Right cardiac atrium (tissue), 5 donors: Measurements from ENCODE around the gene RER1. TPM values are rescaled to one million over a fixed set of nuclear protein-coding genes. Genes with fewer than 3 reads are reported as not detected.

ENCODE experiments used
- ATAC-seq, 2 donors: fragments of 200-7000 bp; cut with Tn5 transposase; one replicate each; pipeline versions ENCODE4 v1.8.0 to v1.9.1; 2020; ENCODE audit warnings: moderate library complexity in 2 of 2, mild to moderate bottlenecking in 1 of 2
- DNase-seq, 3 donors: peaks; one replicate each; pipeline ENCODE4 v3.0.0-alpha.2; 2020
- H3K27ac ChIP-seq: one replicate; pipeline ENCODE4 v1.5.1; 2013; ENCODE audit warnings: mild to moderate bottlenecking, low read length, control low read depth, moderate library complexity
- H3K27me3 ChIP-seq: one replicate; pipeline ENCODE4 v1.6.1; 2013; ENCODE audit not compliant: control insufficient read depth, insufficient read depth
- H3K4me1 ChIP-seq: one replicate; pipeline ENCODE4 v1.6.1; 2013; ENCODE audit warnings: low read length; ENCODE audit not compliant: control insufficient read depth, insufficient read depth
- H3K4me3 ChIP-seq: one replicate; pipeline ENCODE4 v1.5.1; 2013; ENCODE audit warnings: low read length, control low read depth
- H3K9me3 ChIP-seq: one replicate; pipeline ENCODE4 v1.6.1; 2013; ENCODE audit warnings: low read length; ENCODE audit not compliant: control insufficient read depth
- WGBS: extraction: QIAGEN DNeasy Blood & Tissue Kit; methylation state at CpG from one replicate; pipeline ENCODE4 v1.1.7; 2013; 5-methylcytosine and 5-hydroxymethylcytosine counted together
- intact Hi-C, 4 donors: fragments of 100-400 bp; cut with DNase I; formaldehyde crosslinking; loops; one replicate each; pipeline versions ENCODE4 v1.11.0 to v1.14.0; 2022 to 2023
- polyA plus RNA-seq: library from polyadenylated mRNA; stranded (reverse); fragments of 200-250 nt; gene quantifications from one replicate; pipeline ENCODE4 v1.2.3, GENCODE V29; 2013
- total RNA-seq, 4 donors: library from RNA; stranded (reverse); fragmentation: NEBNext Ultra II Directional; extraction: Animal tissue kit (Norgen Biotek cat#: 25700); gene quantifications; one replicate each; pipeline ENCODE4 v1.2.1, GENCODE V29; 2021
- donor health status: healthy with polysubstance abuse.
- donor health status: DM: no; HTN: yes; CAD: no.
- donor health status: DM: no; HTN: no; CAD: no.
- donor health status: DM: no; HTN: yes; CAD: no; lungs with severe emphysema.
- donor health status: DM: yes; HTN: yes; CAD: no.

Gene RER1
- total and polyA plus RNA-seq, 5 donors: 50.3 to 93.9 (median 86.2) TPM

DNA sequence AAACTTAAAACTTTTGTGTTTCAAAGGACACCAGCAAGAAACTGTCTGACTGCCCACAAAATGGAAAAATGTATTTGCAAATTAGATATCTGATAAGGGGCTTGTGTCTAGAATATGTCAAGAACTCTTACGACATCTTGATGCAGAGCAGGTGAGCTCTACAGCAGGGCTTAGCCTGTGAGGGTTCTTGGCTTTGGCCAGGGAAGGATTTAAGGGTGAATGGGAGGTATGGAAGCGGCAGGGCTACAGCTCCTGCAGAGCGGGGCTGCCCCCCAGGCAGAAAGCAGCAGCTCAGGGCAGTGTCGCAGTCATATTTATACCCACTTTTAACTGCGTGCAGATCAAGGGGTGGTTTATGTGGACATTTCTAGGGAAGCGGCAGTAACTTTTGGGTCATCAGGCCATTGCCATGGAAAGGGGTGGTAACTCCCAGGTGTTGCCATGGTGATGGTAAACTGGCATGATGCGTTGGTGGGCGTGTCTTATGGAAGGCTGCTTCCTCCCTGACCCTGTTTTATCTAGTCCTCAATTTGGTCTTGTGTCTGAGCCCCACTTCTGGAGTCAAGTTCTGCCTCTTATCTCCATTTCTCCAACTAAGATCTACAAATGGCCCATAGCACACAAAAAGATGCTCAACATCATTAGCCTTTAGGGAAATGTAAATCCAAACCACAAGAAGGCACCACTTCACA is 23.4 kb upstream of the RER1 start:
- Histone ChIP-seq H3K4me3 (no peak overlapping the region), H3K4me1 (no peaks in the 10 kb centered on the region), H3K27ac (no peak overlapping the region), H3K9me3 (no peaks in the 10 kb centered on the region), H3K27me3 (no peaks in the 10 kb centered on the region)
- 92% methylated on average over 8 of the region's 8 CpGs for WGBS
- DNase-seq (peak in 1 of 3 donors; percentile 4), ATAC-seq (no peak)
- intact Hi-C loops: no loop called here

DNA sequence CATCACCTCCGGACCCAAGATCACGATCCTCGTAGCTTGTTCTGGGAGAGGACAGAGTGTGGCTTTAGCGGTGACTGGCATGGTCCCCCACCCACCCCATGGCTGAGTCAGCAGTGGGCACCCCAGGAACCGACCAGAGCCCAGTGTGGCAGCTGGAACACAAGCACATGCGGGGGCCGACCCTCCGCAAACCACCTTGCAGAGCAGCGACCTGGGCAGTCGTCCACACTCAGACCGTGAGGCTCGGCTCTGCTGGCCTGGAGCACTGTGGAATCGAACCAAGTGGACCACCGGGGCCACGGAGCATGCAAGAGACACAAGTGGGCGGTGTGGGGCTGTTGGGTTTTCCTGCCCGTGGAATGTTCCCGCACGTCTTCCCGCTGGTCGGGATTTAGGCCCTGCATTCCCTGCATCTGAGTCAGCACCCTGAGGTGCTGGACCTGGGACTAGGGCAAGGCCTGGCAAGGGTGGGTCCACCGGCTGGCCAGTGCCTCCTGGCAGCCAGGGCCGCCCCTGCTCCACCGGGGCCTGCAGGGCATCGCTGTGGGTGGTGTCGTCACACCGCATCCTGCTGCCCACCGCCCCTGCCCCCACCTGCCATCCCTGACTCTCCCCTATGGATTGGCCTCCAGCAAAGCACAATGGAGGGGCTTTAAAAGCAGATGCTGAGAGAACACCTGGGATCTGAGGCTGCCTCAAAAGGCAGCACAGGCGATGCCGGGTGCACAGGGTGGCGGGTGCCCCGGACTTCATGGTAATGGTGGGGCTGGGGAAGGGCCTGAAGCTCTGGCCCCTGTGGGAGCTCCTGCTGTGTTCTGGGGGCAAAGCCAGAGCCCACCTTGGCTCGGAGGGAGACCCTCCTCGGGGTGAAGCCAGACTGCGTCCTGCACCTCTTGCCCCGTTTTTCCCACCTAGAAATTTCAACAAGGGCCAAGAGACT is 18.8 kb upstream of the RER1 start:
- intact Hi-C loops: no loop called here
- Histone ChIP-seq H3K9me3 (no peaks in the 10 kb centered on the region), H3K4me3 (no peak overlapping the region), H3K27ac (no peak overlapping the region), H3K27me3 (no peaks in the 10 kb centered on the region), H3K4me1 (no peaks in the 10 kb centered on the region)
- WGBS: 91% methylated on average over 36 of the region's 36 CpGs
- no peak for ATAC-seq
- DNase-seq: peak in 2 of 3 donors; percentile 7 to 44

DNA sequence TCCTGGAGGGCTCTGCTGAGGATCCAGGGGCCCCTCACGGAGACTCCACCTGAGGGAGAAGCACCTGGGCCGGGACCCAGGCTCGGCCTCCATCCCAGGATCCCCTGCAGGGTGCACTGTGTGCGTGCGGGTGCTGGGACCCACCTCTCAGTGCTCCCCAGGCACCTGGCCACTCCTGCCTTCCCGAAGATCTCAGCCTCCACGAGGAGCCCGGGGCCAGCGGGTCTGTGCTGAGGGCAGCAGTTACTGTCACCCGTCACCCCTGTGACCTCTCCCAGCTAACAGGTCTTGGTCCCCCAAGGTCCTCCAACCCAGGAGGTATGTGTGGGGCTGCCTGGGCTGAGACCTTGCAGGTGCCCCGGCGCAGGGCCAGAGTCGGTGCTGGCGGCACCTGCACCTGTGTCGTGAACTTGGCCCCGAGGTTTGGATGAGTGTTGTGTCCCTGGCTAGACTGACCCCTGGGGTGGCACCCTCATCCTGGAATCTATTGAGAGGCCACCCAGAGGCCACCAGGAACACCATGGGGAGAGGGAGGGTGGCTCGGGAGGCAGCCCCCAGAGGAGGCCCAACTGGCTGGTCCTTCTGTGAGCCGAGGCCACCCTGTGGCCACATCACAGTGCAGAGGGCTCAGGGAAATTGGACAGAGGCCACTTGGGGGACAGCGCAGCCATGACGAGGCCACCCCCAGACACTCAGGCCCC is 17.9 kb upstream of the RER1 start:
- Histone ChIP-seq H3K27ac (no peak overlapping the region), H3K27me3 (no peaks in the 10 kb centered on the region), H3K9me3 (no peaks in the 10 kb centered on the region), H3K4me1 (no peaks in the 10 kb centered on the region), H3K4me3 (no peak overlapping the region)
- DNase-seq (peak; percentile 9 to 45 (median 32)), ATAC-seq (peak in 1 of 2 donors; percentile 9)
- 90% methylated on average over 20 of the region's 20 CpGs for WGBS
- intact Hi-C loops: no loop called here

DNA sequence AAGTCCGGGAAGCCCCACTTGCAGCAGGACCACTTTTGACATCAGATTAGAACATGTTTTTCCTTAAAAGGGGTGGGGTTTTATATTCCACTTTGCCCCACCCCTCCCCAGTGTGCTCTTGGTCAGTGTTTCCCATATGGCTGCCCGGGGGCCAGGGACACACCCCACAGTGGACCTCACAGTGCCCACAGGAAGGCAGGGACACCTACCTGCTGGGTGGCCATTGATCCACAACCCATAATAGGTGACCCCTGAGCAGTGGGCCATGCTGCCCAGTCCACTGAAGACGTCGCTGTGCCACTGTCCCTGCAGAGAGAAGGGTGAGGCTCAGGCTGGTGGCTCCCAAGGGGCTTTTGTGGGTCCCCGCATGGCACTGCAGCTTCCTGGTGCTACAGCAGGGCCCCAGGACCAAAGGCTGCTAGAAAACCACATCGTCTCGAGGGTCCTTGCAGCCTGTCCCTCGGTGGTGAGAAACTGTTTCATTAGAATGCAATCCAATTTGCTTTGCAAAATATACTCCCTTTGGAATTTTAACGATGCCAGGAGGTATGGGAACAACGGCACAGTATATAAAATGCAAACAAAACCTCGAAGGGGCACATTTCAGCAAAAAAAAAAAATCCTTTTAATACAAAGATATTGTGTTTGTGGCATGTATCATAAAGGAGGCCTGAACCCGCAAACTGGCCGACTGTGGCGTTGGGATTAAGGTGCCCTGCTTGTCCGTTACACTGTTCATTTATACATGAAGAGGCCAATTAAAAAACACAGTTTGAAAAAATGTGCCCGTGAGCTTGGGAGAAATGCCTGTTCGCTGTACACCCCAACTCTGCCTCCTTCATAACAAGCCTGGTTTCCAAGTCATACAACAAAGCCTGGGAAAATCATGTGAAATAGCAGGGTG is 17.1 kb upstream of the RER1 start:
- no peaks in the 10 kb centered on the region for H3K27me3 ChIP-seq
- intact Hi-C loops: no loop called here
- H3K4me1 ChIP-seq: no peaks in the 10 kb centered on the region
- WGBS: 84% methylated on average over 17 of the region's 17 CpGs
- H3K27ac ChIP-seq: no peak overlapping the region
- ATAC-seq: no peak
- DNase-seq: peak in 1 of 3 donors; percentile 33
- no peak overlapping the region for H3K4me3 ChIP-seq
- H3K9me3 ChIP-seq: no peaks in the 10 kb centered on the region

DNA sequence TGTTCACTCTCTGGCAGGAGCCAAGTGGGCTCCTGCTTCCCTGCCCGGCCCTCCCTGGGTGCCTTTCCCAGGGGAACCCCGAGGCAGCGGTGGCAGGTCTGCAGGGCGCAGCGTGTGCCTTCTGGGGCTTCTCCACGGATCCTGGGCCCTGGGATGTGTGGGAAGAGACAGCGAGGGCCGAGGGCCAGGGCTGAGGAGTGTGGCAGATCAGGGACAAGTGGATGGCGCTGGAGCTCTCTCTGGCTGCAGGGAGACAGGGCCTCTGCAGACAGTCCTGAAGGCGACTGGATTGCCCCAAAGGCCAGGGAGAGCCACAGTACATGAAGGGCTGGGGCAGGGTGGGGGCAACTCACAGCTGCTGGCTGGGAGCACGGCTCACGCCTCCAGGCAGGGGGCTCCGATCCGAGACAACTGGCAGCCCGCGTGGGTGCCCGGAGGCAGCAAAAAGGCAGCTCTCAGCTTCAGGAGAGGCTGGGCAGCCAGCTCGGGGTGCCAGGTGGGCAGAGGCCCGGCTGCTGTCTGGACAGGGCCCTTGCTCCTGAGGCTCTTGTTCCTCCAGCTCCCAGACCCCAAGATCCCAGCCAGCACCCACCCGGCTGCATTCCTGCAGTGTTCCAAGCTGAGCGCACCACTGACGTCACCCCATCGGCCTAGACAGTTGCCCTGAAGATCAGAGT is 16.3 kb upstream of the RER1 start:
- intact Hi-C loops: no loop called here
- peak in 2 of 3 donors; percentile 4 to 57 for DNase-seq
- Histone ChIP-seq H3K27ac (no peak overlapping the region), H3K4me3 (no peak overlapping the region), H3K9me3 (no peaks in the 10 kb centered on the region), H3K27me3 (no peaks in the 10 kb centered on the region), H3K4me1 (no peaks in the 10 kb centered on the region)
- no peak for ATAC-seq
- WGBS: 84% methylated on average over 23 of the region's 23 CpGs

DNA sequence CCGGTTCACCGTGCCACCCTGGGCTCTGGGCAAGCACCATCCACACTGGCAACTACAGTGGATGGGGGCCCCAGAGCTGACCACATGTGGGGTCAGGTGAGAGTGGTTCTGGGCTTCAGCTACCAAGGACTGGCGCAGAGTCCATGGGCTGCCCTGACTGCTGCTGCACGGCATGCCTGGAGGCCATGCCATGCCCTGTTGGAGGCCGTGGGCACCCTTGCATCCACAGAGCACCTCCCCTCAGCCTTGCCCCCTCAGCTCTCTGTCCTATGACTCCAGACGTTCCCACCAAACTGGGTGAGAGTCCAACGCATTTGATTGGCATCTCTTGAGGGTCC is 15.7 kb upstream of the RER1 start:
- 90% methylated on average over 7 of the region's 7 CpGs for WGBS
- DNase-seq: peak in 2 of 3 donors; percentile 28 to 33

DNA sequence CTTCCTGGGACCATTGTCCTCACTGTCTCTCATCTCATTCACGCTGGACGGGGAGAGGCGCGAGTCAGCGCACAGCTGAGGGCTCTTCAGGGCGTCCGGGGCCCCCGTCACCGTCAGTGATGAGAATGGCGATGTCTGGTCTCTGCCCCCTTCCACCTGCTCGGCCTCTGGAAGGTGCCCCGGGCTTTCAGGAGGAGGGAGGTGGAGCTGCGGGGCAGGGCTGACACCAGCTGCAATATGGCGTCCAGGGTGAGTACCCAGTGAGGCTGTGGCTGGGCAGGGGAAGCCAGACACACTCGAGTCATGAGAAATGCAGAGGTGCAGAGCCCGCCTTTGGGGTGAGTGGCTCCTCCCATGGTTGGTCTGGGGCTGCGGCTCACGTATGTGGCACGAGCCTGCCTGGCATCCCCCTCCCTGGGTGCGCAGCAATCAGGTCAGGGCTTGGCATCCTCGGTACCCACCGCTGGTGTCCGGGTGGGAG is 15.3 kb upstream of the RER1 start:
- intact Hi-C loops: no loop called here
- ATAC-seq: no peak
- WGBS: 90% methylated on average over 23 of the region's 23 CpGs
- H3K9me3 ChIP-seq: no peaks in the 10 kb centered on the region
- no peaks in the 10 kb centered on the region for H3K4me1 ChIP-seq
- DNase-seq: peak; percentile 6 to 54 (median 43)
- no peak overlapping the region for H3K27ac ChIP-seq
- H3K4me3 ChIP-seq: no peak overlapping the region
- H3K27me3 ChIP-seq: no peaks in the 10 kb centered on the region

More for the DNA sequence above, 15.7 kb upstream of the RER1 start:
- H3K4me3 ChIP-seq: no peak overlapping the region
- no peak for ATAC-seq
- no peaks in the 10 kb centered on the region for H3K4me1 ChIP-seq
- intact Hi-C loops: no loop called here
- H3K27me3 ChIP-seq: no peaks in the 10 kb centered on the region
- no peaks in the 10 kb centered on the region for H3K9me3 ChIP-seq
- no peak overlapping the region for H3K27ac ChIP-seq

DNA sequence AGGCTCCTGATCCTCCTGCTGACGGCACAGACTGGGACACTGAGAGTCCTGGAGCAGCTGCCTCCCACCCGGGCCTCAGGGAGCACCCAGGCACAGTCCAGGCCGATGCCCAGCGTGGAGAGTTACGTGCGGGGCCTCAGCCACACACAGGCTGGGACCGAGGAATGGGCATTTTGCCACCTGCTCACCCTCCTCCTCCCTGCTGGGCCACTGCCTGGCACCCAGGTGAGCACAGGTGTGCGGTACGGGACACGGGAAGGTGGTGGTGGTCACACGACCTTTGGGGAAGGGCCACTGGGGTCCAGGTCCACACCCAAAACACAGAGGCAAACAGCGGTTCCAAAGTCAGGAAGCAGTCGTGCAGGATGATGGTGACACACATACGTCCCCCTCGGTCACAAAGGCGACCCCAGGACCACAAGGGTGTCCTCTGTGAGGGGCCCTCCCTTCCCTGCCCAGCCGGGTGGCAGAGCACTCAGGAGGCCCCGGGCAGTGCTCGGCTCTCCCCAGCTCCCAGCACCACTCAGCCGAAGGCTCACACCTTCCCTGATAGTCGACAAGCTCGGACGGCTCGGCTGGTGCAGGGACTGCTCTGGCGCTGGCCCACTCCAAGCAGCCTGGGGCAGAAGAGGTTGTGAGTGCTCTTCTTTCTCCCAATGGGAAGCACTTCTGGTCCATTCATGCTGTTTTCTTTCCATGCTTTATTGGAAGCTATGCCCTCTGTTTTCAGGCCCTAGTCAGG is 14.5 kb upstream of the RER1 start:
- no peak overlapping the region for H3K4me3 ChIP-seq
- H3K9me3 ChIP-seq: no peaks in the 10 kb centered on the region
- WGBS: 80% methylated on average over 25 of the region's 25 CpGs
- ATAC-seq (no peak), DNase-seq (peak; percentile 11 to 51 (median 50))
- intact Hi-C loops: no loop called here
- H3K4me1 ChIP-seq: no peaks in the 10 kb centered on the region
- no peak overlapping the region for H3K27ac ChIP-seq
- H3K27me3 ChIP-seq: no peaks in the 10 kb centered on the region

DNA sequence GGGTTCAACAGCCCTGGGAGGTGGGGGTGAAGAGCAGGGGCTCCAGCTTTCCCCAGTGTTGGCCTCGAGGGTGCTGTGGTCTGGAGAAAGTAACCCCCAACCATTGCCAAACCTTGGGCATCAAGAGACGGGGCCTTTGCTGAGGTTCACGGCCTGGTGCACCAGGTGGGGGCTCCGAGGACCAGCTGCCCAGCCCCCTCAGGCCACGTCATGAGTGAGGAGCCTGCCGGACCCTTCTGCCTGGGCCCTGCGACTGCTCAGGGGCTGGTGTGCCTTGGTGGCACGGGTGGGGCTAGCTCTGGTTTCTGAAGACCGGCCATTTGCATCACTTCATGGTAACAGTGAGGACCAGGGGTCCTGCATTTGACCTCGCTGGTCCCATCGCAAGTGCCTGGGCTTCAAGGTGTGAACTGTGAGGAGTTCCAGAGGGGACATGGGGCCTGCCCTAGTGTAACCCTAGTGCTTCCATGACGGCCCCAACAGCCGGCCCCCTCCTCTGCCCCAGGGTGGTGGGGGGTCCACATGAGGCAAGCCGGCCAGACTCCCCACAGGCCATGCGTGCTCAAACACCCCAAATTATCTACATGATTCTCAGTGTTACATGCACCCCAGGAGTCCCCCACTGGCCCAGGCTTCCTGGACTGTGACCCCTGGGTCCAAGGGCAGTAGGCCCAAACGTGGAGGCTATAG is 13.7 kb upstream of the RER1 start:
- Histone ChIP-seq H3K27me3 (no peaks in the 10 kb centered on the region), H3K27ac (no peak overlapping the region), H3K4me1 (no peaks in the 10 kb centered on the region), H3K4me3 (no peak overlapping the region), H3K9me3 (no peaks in the 10 kb centered on the region)
- intact Hi-C loops: no loop called here
- peak; percentile 11 to 30 (median 15) for DNase-seq
- ATAC-seq: no peak
- 86% methylated on average over 16 of the region's 16 CpGs for WGBS
